ENCODE data around the gene SRPK2.

The SRPK2 gene

GRCh38 chr7:105249216-105249615 is 139.5 kb downstream of the SRPK2 start:
- no peak overlapping the region for H4K8ac ChIP-seq (ENCODE audit: low read depth, low read length)
- H3K36me3 ChIP-seq (replicated peaks in 1 of 2; ENCODE audit: control insufficient read depth in 2 of 2, insufficient read depth in 2 of 2, low read length in 2 of 2): no peaks in the 10 kb centered on the region
- no peak overlapping the region for H3K4ac ChIP-seq (ENCODE audit: low read length)
- no peaks in the 10 kb centered on the region for H3K9me3 ChIP-seq (replicated peaks in 1 of 2; ENCODE audit: control insufficient read depth in 2 of 2, insufficient read depth in 1 of 2, low read depth in 1 of 2, low read length in 2 of 2)
- no peak overlapping the region for H2AK5ac ChIP-seq (ENCODE audit: low read depth, low read length)
- no peak overlapping the region for H3K9ac ChIP-seq (ENCODE audit: low read depth, low read length, poor library complexity)
- peaks cover 3 to 17% of the 10 kb centered on the region in 2 donors for H3K4me1 ChIP-seq (ENCODE audit: control insufficient read depth in 2 of 2, insufficient read depth in 1 of 2, low read depth in 1 of 2, low read length in 2 of 2)
- H4K91ac ChIP-seq (ENCODE audit: low read depth, low read length, poor library complexity): no peak overlapping the region
- no peak for DNase-seq (ENCODE audit: low spot score)
- no peak overlapping the region for H2BK15ac ChIP-seq (ENCODE audit: low read length)
- no peaks in the 10 kb centered on the region for H3K27me3 ChIP-seq (ENCODE audit: control insufficient read depth in 3 of 3, insufficient read depth in 3 of 3, low read depth in 1 of 3, low read length in 3 of 3)
- no peak overlapping the region for H3K18ac ChIP-seq (ENCODE audit: low read length)
- H3K4me3 ChIP-seq (ENCODE audit: low read length in 2 of 2): no peak overlapping the region
- no peak overlapping the region for H3K4me2 ChIP-seq (ENCODE audit: insufficient read depth, low read length, poor library complexity, severe bottlenecking)
- no peak overlapping the region for H2BK5ac ChIP-seq (ENCODE audit: low read length)
- no peak overlapping the region for H3K23ac ChIP-seq (ENCODE audit: low read depth, low read length, poor library complexity)
- H3K79me1 ChIP-seq (ENCODE audit: low read depth, low read length): peaks cover 2% of the 10 kb centered on the region
- H3K27ac ChIP-seq (replicated peaks; ENCODE audit: low read length): no peak overlapping the region
- no peak overlapping the region for H3K14ac ChIP-seq (ENCODE audit: low read length)
- no peak overlapping the region for H2AFZ ChIP-seq (ENCODE audit: low read length)
- H2BK120ac ChIP-seq (ENCODE audit: low read depth, low read length): no peak overlapping the region
- no peak overlapping the region for H2BK12ac ChIP-seq (ENCODE audit: low read length)

- no peak overlapping the region for H3K9ac ChIP-seq (ENCODE audit: low read depth, low read length, poor library complexity)
- no peak overlapping the region for H3K4me3 ChIP-seq (ENCODE audit: low read length in 2 of 2)
- H3K79me1 ChIP-seq (ENCODE audit: low read depth, low read length): no peaks in the 10 kb centered on the region
- H3K27me3 ChIP-seq (ENCODE audit: control insufficient read depth in 3 of 3, insufficient read depth in 3 of 3, low read depth in 1 of 3, low read length in 3 of 3): no peaks in the 10 kb centered on the region
- no peak overlapping the region for H3K4ac ChIP-seq (ENCODE audit: low read length)
- H2AK5ac ChIP-seq (ENCODE audit: low read depth, low read length): no peak overlapping the region
- H2BK5ac ChIP-seq (ENCODE audit: low read length): no peak overlapping the region
- no peak overlapping the region for H4K91ac ChIP-seq (ENCODE audit: low read depth, low read length, poor library complexity)
- no peak overlapping the region for H2BK15ac ChIP-seq (ENCODE audit: low read length)
- H2BK12ac ChIP-seq (ENCODE audit: low read length): no peak overlapping the region
- no peak for DNase-seq (ENCODE audit: low spot score)
- H3K4me2 ChIP-seq (ENCODE audit: insufficient read depth, low read length, poor library complexity, severe bottlenecking): no peak overlapping the region
- no peak overlapping the region for H3K27ac ChIP-seq (replicated peaks; ENCODE audit: low read length)
- no peak overlapping the region for H2BK120ac ChIP-seq (ENCODE audit: low read depth, low read length)
- H2AFZ ChIP-seq (ENCODE audit: low read length): no peak overlapping the region
- no peaks in the 10 kb centered on the region for H3K36me3 ChIP-seq (replicated peaks in 1 of 2; ENCODE audit: control insufficient read depth in 2 of 2, insufficient read depth in 2 of 2, low read length in 2 of 2)
- peaks cover 0 to 5% of the 10 kb centered on the region in 2 donors for H3K9me3 ChIP-seq (replicated peaks in 1 of 2; ENCODE audit: control insufficient read depth in 2 of 2, insufficient read depth in 1 of 2, low read depth in 1 of 2, low read length in 2 of 2)
- H3K18ac ChIP-seq (ENCODE audit: low read length): no peak overlapping the region
- no peak overlapping the region for H3K14ac ChIP-seq (ENCODE audit: low read length)
- H3K23ac ChIP-seq (ENCODE audit: low read depth, low read length, poor library complexity): no peak overlapping the region
- no peak overlapping the region for H4K8ac ChIP-seq (ENCODE audit: low read depth, low read length)
- peaks cover 3 to 17% of the 10 kb centered on the region in 2 donors for H3K4me1 ChIP-seq (ENCODE audit: control insufficient read depth in 2 of 2, insufficient read depth in 1 of 2, low read depth in 1 of 2, low read length in 2 of 2)
Measured at GRCh38 chr7:105246679-105247078, 142.0 kb downstream of the SRPK2 start.

GRCh38 chr7:105246256-105246655 is 142.5 kb downstream of the SRPK2 start:
- Histone ChIP-seq H4K8ac (ENCODE audit: low read depth, low read length) (no peak overlapping the region), H3K36me3 (replicated peaks in 1 of 2; ENCODE audit: control insufficient read depth in 2 of 2, insufficient read depth in 2 of 2, low read length in 2 of 2) (no peaks in the 10 kb centered on the region), H4K91ac (ENCODE audit: low read depth, low read length, poor library complexity) (no peak overlapping the region), H2AK5ac (ENCODE audit: low read depth, low read length) (no peak overlapping the region), H3K9ac (ENCODE audit: low read depth, low read length, poor library complexity) (no peak overlapping the region), H3K4me2 (ENCODE audit: insufficient read depth, low read length, poor library complexity, severe bottlenecking) (no peak overlapping the region), H3K18ac (ENCODE audit: low read length) (no peak overlapping the region), H2BK120ac (ENCODE audit: low read depth, low read length) (no peak overlapping the region), H2BK5ac (ENCODE audit: low read length) (no peak overlapping the region), H3K4me3 (ENCODE audit: low read length in 2 of 2) (no peak overlapping the region), H3K27me3 (ENCODE audit: control insufficient read depth in 3 of 3, insufficient read depth in 3 of 3, low read depth in 1 of 3, low read length in 3 of 3) (no peaks in the 10 kb centered on the region), H2BK12ac (ENCODE audit: low read length) (no peak overlapping the region), H3K79me1 (ENCODE audit: low read depth, low read length) (no peaks in the 10 kb centered on the region), H3K27ac (replicated peaks; ENCODE audit: low read length) (no peak overlapping the region), H2BK15ac (ENCODE audit: low read length) (no peak overlapping the region), H3K4me1 (ENCODE audit: control insufficient read depth in 2 of 2, insufficient read depth in 1 of 2, low read depth in 1 of 2, low read length in 2 of 2) (peaks cover 3 to 17% of the 10 kb centered on the region in 2 donors), H3K14ac (ENCODE audit: low read length) (no peak overlapping the region), H3K23ac (ENCODE audit: low read depth, low read length, poor library complexity) (no peak overlapping the region), H2AFZ (ENCODE audit: low read length) (no peak overlapping the region), H3K4ac (ENCODE audit: low read length) (no peak overlapping the region), H3K9me3 (replicated peaks in 1 of 2; ENCODE audit: control insufficient read depth in 2 of 2, insufficient read depth in 1 of 2, low read depth in 1 of 2, low read length in 2 of 2) (peaks cover 0 to 5% of the 10 kb centered on the region in 2 donors)
- DNase-seq (ENCODE audit: low spot score): no peak
- no CpG with 5 or more reads among the region's 4 CpGs for WGBS, 2 donors (ENCODE audit: extremely low coverage in 2 of 2, insufficient read length in 2 of 2, insufficient replicate concordance in 1 of 2)

- no peak for DNase-seq (ENCODE audit: low spot score)
- WGBS, 2 donors (ENCODE audit: extremely low coverage in 2 of 2, insufficient read length in 2 of 2, insufficient replicate concordance in 1 of 2): no CpG with 5 or more reads among the region's 12 CpGs
Measured at GRCh38 chr7:105245398-105246114, 143.2 kb downstream of the SRPK2 start.

More at GRCh38 chr7:105245398-105246114, 143.2 kb downstream of the SRPK2 start:
- Histone ChIP-seq H2BK5ac (ENCODE audit: low read length) (no peak overlapping the region), H3K18ac (ENCODE audit: low read length) (no peak overlapping the region), H3K23ac (ENCODE audit: low read depth, low read length, poor library complexity) (no peak overlapping the region), H3K14ac (ENCODE audit: low read length) (no peak overlapping the region), H2BK15ac (ENCODE audit: low read length) (no peak overlapping the region), H2BK120ac (ENCODE audit: low read depth, low read length) (no peak overlapping the region), H4K8ac (ENCODE audit: low read depth, low read length) (no peak overlapping the region), H3K27me3 (ENCODE audit: control insufficient read depth in 3 of 3, insufficient read depth in 3 of 3, low read depth in 1 of 3, low read length in 3 of 3) (no peaks in the 10 kb centered on the region), H3K4me3 (ENCODE audit: low read length in 2 of 2) (no peak overlapping the region), H3K4me1 (ENCODE audit: control insufficient read depth in 2 of 2, insufficient read depth in 1 of 2, low read depth in 1 of 2, low read length in 2 of 2) (peaks cover 3 to 17% of the 10 kb centered on the region in 2 donors), H3K27ac (replicated peaks; ENCODE audit: low read length) (no peak overlapping the region), H3K4ac (ENCODE audit: low read length) (no peak overlapping the region), H2AK5ac (ENCODE audit: low read depth, low read length) (no peak overlapping the region), H4K91ac (ENCODE audit: low read depth, low read length, poor library complexity) (no peak overlapping the region), H3K4me2 (ENCODE audit: insufficient read depth, low read length, poor library complexity, severe bottlenecking) (no peak overlapping the region), H3K9me3 (replicated peaks in 1 of 2; ENCODE audit: control insufficient read depth in 2 of 2, insufficient read depth in 1 of 2, low read depth in 1 of 2, low read length in 2 of 2) (peaks cover 0 to 5% of the 10 kb centered on the region in 2 donors), H3K9ac (ENCODE audit: low read depth, low read length, poor library complexity) (no peak overlapping the region), H3K79me1 (ENCODE audit: low read depth, low read length) (no peaks in the 10 kb centered on the region), H2BK12ac (ENCODE audit: low read length) (no peak overlapping the region), H3K36me3 (replicated peaks in 1 of 2; ENCODE audit: control insufficient read depth in 2 of 2, insufficient read depth in 2 of 2, low read length in 2 of 2) (no peaks in the 10 kb centered on the region), H2AFZ (ENCODE audit: low read length) (no peak overlapping the region)

Measured in neuronal stem cell (in vitro differentiated cells).